Neuronal stem cell (in vitro differentiated cells): ENCODE data around the gene CDR2L. TPM values are rescaled to one million over a fixed set of nuclear protein-coding genes. Genes with fewer than 3 reads are reported as not detected.

ENCODE experiments used
- DNase-seq: peaks from one replicate; pipeline ENCODE4 v3.0.0-alpha.2; 2013; ENCODE audit warnings: low spot score
- H2AFZ ChIP-seq: one replicate; pipeline ENCODE4 v1.6.1; 2013; ENCODE audit warnings: mild to moderate bottlenecking, low read length, inconsistent platforms
- H2AK5ac ChIP-seq: 2 replicates; pipeline ENCODE4 v1.6.1; 2013; ENCODE audit warnings: low read depth, mild to moderate bottlenecking, inconsistent platforms, low read length, moderate library complexity, mixed read lengths
- H2BK120ac ChIP-seq: 2 replicates; pipeline ENCODE4 v1.6.1; 2013; ENCODE audit warnings: low read depth, mild to moderate bottlenecking, inconsistent platforms, low read length, moderate library complexity, mixed read lengths
- H2BK12ac ChIP-seq: one replicate; pipeline ENCODE4 v1.6.1; 2013; ENCODE audit warnings: low read length, inconsistent platforms
- H2BK15ac ChIP-seq: 2 replicates; pipeline ENCODE4 v1.6.1; 2013; ENCODE audit warnings: mild to moderate bottlenecking, low read length, inconsistent platforms, mixed read lengths
- H2BK5ac ChIP-seq: one replicate; pipeline ENCODE4 v1.6.1; 2013; ENCODE audit warnings: inconsistent platforms, mild to moderate bottlenecking, low read length, moderate library complexity
- H3K14ac ChIP-seq: one replicate; pipeline ENCODE4 v1.6.1; 2013; ENCODE audit warnings: low read length, inconsistent platforms
- H3K18ac ChIP-seq: 2 replicates; pipeline ENCODE4 v1.6.1; 2013; ENCODE audit warnings: low read length, inconsistent platforms
- H3K23ac ChIP-seq: 2 replicates; pipeline ENCODE4 v1.6.1; 2013; ENCODE audit warnings: low read depth, mild to moderate bottlenecking, mixed read lengths, low read length, inconsistent platforms; ENCODE audit not compliant: poor library complexity
- H3K27ac ChIP-seq: replicated peaks from 3 replicates; pipeline ENCODE4 v1.5.1; 2013; ENCODE audit warnings: low read length, inconsistent platforms
- H3K27me3 ChIP-seq, 3 experiments: 2 replicates each; pipeline ENCODE4 v1.6.1; 2013; ENCODE audit warnings: low read length in 3 of 3, mild to moderate bottlenecking in 2 of 3, inconsistent platforms in 1 of 3, low read depth in 1 of 3, mixed read lengths in 1 of 3, moderate library complexity in 1 of 3; ENCODE audit not compliant: control insufficient read depth in 3 of 3, insufficient read depth in 3 of 3
- H3K36me3 ChIP-seq, 2 donors: replicated peaks in 1 of 2; 2 replicates each; pipeline ENCODE4 v1.6.1; 2013; ENCODE audit warnings: low read length in 2 of 2; ENCODE audit not compliant: control insufficient read depth in 2 of 2, insufficient read depth in 2 of 2
- H3K4ac ChIP-seq: 2 replicates; pipeline ENCODE4 v1.6.1; 2013; ENCODE audit warnings: inconsistent platforms, mild to moderate bottlenecking, low read length, moderate library complexity
- H3K4me1 ChIP-seq, 2 donors: 1 replicate in 1 of 2; 2 replicates in 1 of 2; pipeline ENCODE4 v1.6.1; 2013; ENCODE audit warnings: low read length in 2 of 2, low read depth in 1 of 2; ENCODE audit not compliant: control insufficient read depth in 2 of 2, insufficient read depth in 1 of 2
- H3K4me2 ChIP-seq: one replicate; pipeline ENCODE4 v1.6.1; 2013; ENCODE audit warnings: mild to moderate bottlenecking, low read length, inconsistent platforms; ENCODE audit not compliant: insufficient read depth, poor library complexity, severe bottlenecking
- H3K4me3 ChIP-seq, 2 donors: 2 replicates each; pipeline ENCODE4 v1.5.1; 2013; ENCODE audit warnings: low read length in 2 of 2, mild to moderate bottlenecking in 2 of 2, inconsistent platforms in 1 of 2, moderate library complexity in 1 of 2
- H3K79me1 ChIP-seq: one replicate; pipeline ENCODE4 v1.6.1; 2013; ENCODE audit warnings: low read depth, mild to moderate bottlenecking, inconsistent platforms, low read length, moderate library complexity
- H3K9ac ChIP-seq: one replicate; pipeline ENCODE4 v1.6.1; 2013; ENCODE audit warnings: mild to moderate bottlenecking, low read depth, low read length, inconsistent platforms; ENCODE audit not compliant: poor library complexity
- H3K9me3 ChIP-seq, 2 donors: replicated peaks in 1 of 2; 2 replicates each; pipeline versions ENCODE3 to v1.6.1; 2013; ENCODE audit warnings: low read length in 2 of 2, mild to moderate bottlenecking in 2 of 2, inconsistent platforms in 1 of 2, low read depth in 1 of 2, mixed read lengths in 1 of 2, moderate library complexity in 1 of 2; ENCODE audit not compliant: control insufficient read depth in 2 of 2, insufficient read depth in 1 of 2
- H4K8ac ChIP-seq: one replicate; pipeline ENCODE4 v1.6.1; 2013; ENCODE audit warnings: low read depth, mild to moderate bottlenecking, inconsistent platforms, low read length, moderate library complexity
- H4K91ac ChIP-seq: one replicate; pipeline ENCODE4 v1.6.1; 2013; ENCODE audit warnings: low read length, low read depth, mild to moderate bottlenecking, inconsistent platforms; ENCODE audit not compliant: poor library complexity
- WGBS, 2 donors: extraction: QIAGEN DNeasy Blood & Tissue Kit; methylation state at CpG; one replicate each; pipeline ENCODE4 v1.1.7; 2013; ENCODE audit warnings: missing lambda C conversion rate in 2 of 2, mixed read lengths in 1 of 2; ENCODE audit not compliant: insufficient read length in 2 of 2, insufficient replicate concordance in 1 of 2; ENCODE audit errors: extremely low coverage in 2 of 2; 5-methylcytosine and 5-hydroxymethylcytosine counted together
- small RNA-seq: library from polyadenylated mRNA; stranded (forward); fragments of <200 nt; extraction: miRNeasy Mini kit (QIAGEN cat#:217004); gene quantifications from one replicate; pipeline ENCODE3, GENCODE V24; 2013; ENCODE audit not compliant: insufficient read depth

Gene CDR2L

DNA sequence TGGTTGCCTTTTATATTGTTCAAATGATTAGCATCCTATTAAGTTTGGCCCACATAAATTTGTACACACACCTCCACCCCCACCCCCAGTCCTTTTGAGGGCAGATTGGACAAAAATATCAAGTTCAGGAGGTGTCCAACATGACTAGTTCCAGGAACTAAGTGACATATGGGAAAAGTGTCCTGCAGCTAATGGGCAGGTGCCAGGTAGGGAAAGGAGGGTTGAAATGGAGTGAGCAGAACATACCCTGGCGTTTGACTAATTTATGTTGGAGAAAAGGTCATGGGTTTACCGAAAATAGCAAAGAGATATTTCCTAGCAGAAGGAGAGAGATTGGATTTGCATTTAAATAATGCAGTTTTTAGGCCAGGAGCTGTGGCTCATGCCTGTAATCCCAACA is 64.5 kb downstream of the CDR2L start:
- H3K23ac ChIP-seq: no peak overlapping the region
- no peak overlapping the region for H3K14ac ChIP-seq
- peaks cover 5 to 8% of the 10 kb centered on the region in 2 donors for H3K4me1 ChIP-seq
- H2AFZ ChIP-seq: no peak overlapping the region
- no peak overlapping the region for H2BK120ac ChIP-seq
- H2BK12ac ChIP-seq: no peak overlapping the region
- H3K79me1 ChIP-seq: peaks cover 3% of the 10 kb centered on the region
- H3K4me3 ChIP-seq: no peak overlapping the region
- H4K91ac ChIP-seq: no peak overlapping the region
- peaks cover 21 to 73% of the 10 kb centered on the region in 2 donors for H3K36me3 ChIP-seq
- H3K4me2 ChIP-seq: no peak overlapping the region
- no peak overlapping the region for H3K9ac ChIP-seq
- no peak overlapping the region for H2BK15ac ChIP-seq
- H3K18ac ChIP-seq: no peak overlapping the region
- H3K4ac ChIP-seq: no peak overlapping the region
- WGBS, 2 donors: no CpG with 5 or more reads among the region's 2 CpGs
- DNase-seq: no peak
- H2AK5ac ChIP-seq: no peak overlapping the region
- peaks cover 0 to 2% of the 10 kb centered on the region in 2 donors for H3K9me3 ChIP-seq
- H2BK5ac ChIP-seq: no peak overlapping the region
- H3K27me3 ChIP-seq: no peaks in the 10 kb centered on the region
- H4K8ac ChIP-seq: no peak overlapping the region
- no peak overlapping the region for H3K27ac ChIP-seq

Small RNA genes within 50 kb of the gene (small RNA-seq; reads per million reads assigned to genes)
- gene RN7SL573P (not detected), gene RNU6-362P (not detected)
